Neural cell (in vitro differentiated cells): ENCODE results near the gene CDYL. TPM values are rescaled to one million over a fixed set of nuclear protein-coding genes. Genes with fewer than 3 reads are reported as not detected.

Source experiments
- H2AFZ ChIP-seq: fragments of 200-600, 300-800 bp; sonication (generic), shearing (Covaris generic); 2 replicates; pipeline ENCODE4 v1.6.0; 2014; ENCODE audit warnings: low read depth, mild to moderate bottlenecking, antibody characterized with exemption, low read length, moderate library complexity
- H3F3A ChIP-seq: fragments of 200-600 bp; shearing (Covaris generic); 2 replicates; pipeline ENCODE4 v1.6.1; 2016; ENCODE audit warnings: mild to moderate bottlenecking, moderate library complexity, mixed read lengths, antibody characterized with exemption, low read length; ENCODE audit not compliant: insufficient read depth, poor library complexity, severe bottlenecking
- H3K27ac ChIP-seq: fragments of 200-600, 300-800 bp; sonication (generic), shearing (Covaris generic); 2 replicates; pipeline ENCODE4 v1.5.1; 2014; ENCODE audit warnings: mild to moderate bottlenecking, low read length, moderate library complexity
- H3K27me3 ChIP-seq: fragments of 300-800, 200-600 bp; sonication (generic), shearing (Covaris generic); 2 replicates; pipeline ENCODE4 v1.6.0; 2014; ENCODE audit warnings: mild to moderate bottlenecking, low read depth, low read length, moderate library complexity; ENCODE audit not compliant: insufficient read depth
- H3K36me3 ChIP-seq: fragments of 300-800, 200-600 bp; sonication (generic), shearing (Covaris generic); 2 replicates; pipeline ENCODE4 v1.5.1; 2014; ENCODE audit warnings: mild to moderate bottlenecking, antibody characterized with exemption, low read length, moderate library complexity; ENCODE audit not compliant: insufficient read depth
- H3K4me2 ChIP-seq: fragments of 300-800, 200-600 bp; sonication (generic), shearing (Covaris generic); 2 replicates; pipeline ENCODE4 v1.6.0; 2014; ENCODE audit warnings: mild to moderate bottlenecking, low read length
- H3K4me3 ChIP-seq: fragments of 300-800, 200-600 bp; sonication (generic), shearing (Covaris generic); 2 replicates; pipeline ENCODE4 v1.5.1; 2014; ENCODE audit warnings: mild to moderate bottlenecking, low read length, moderate library complexity
- H3K79me2 ChIP-seq: fragments of 200-600 bp; shearing (Covaris generic); replicated peaks from 2 replicates; pipeline ENCODE4 v1.6.0; 2014; ENCODE audit warnings: mild to moderate bottlenecking, low read length, moderate library complexity; ENCODE audit not compliant: insufficient read depth
- H3K9ac ChIP-seq: fragments of 300-800, 200-600 bp; sonication (generic), shearing (Covaris generic); 2 replicates; pipeline ENCODE4 v1.6.1; 2016; ENCODE audit warnings: mild to moderate bottlenecking, low read length, mixed read lengths
- H3K9me2 ChIP-seq: fragments of 200-600 bp; shearing (Covaris generic); 2 replicates; pipeline ENCODE4 v1.6.1; 2016; ENCODE audit warnings: mild to moderate bottlenecking, low read length, mixed read lengths; ENCODE audit not compliant: insufficient read depth
- H3K9me3 ChIP-seq: fragments of 200-600, 300-800 bp; sonication (generic), shearing (Covaris generic); 2 replicates; pipeline ENCODE4 v1.6.1; 2016; ENCODE audit warnings: mild to moderate bottlenecking, mixed run types, low read length, moderate library complexity, mixed read lengths
- H4K20me1 ChIP-seq: fragments of 200-600 bp; shearing (Covaris generic); 2 replicates; pipeline ENCODE4 v1.6.1; 2016; ENCODE audit warnings: mild to moderate bottlenecking, mixed run types; ENCODE audit not compliant: insufficient read depth
- CTCF ChIP-seq: fragments of 450-650 bp; IDR thresholded peaks from 2 replicates; pipeline ENCODE4 v1.5.1; 2014; ENCODE audit warnings: antibody characterized with exemption, mild to moderate bottlenecking, moderate library complexity; ENCODE audit not compliant: poor library complexity, severe bottlenecking
- EP300 ChIP-seq: fragments of 450-650 bp; conservative IDR thresholded peaks from 2 replicates; pipeline ENCODE4 v1.6.1; 2014; ENCODE audit warnings: antibody characterized with exemption, mild to moderate bottlenecking, moderate library complexity; ENCODE audit not compliant: poor library complexity, severe bottlenecking
- EZH2 ChIP-seq: fragments of 200-600, 300-800 bp; shearing (Covaris generic), sonication (generic); IDR thresholded peaks from 2 replicates; pipeline ENCODE4 v1.6.1; 2014; ENCODE audit warnings: antibody characterized with exemption, low read length, borderline replicate concordance, mild to moderate bottlenecking; ENCODE audit not compliant: insufficient read depth, poor library complexity, severe bottlenecking
- MXI1 ChIP-seq: fragments of 450-650 bp; conservative IDR thresholded peaks from 2 replicates; pipeline ENCODE4 v1.6.1; 2014; ENCODE audit warnings: antibody characterized with exemption, mild to moderate bottlenecking; ENCODE audit not compliant: poor library complexity, severe bottlenecking
- POLR2AphosphoS5 ChIP-seq: IDR thresholded peaks from 2 replicates; pipeline ENCODE4 v1.6.1; 2012
- RAD21 ChIP-seq: fragments of 450-650 bp; conservative IDR thresholded peaks from 2 replicates; pipeline ENCODE4 v1.6.1; 2014; ENCODE audit warnings: antibody characterized with exemption, mild to moderate bottlenecking, moderate library complexity
- SMC3 ChIP-seq: fragments of 450-650 bp; conservative IDR thresholded peaks from 2 replicates; pipeline ENCODE4 v1.6.1; 2014; ENCODE audit warnings: antibody characterized with exemption, mild to moderate bottlenecking, moderate library complexity; ENCODE audit not compliant: poor library complexity
- TAF1 ChIP-seq: IDR thresholded peaks from 2 replicates; pipeline ENCODE4 v1.6.1; 2012; ENCODE audit warnings: low read depth
- polyA plus RNA-seq: library from polyadenylated mRNA; depleted of rRNA; stranded (reverse); fragments of >200 nt; gene quantifications from 2 replicates; pipeline ENCODE4 v1.2.3, GENCODE V29; 2014
- TF ChIP-seq, protein P1 (sequence below): IDR thresholded peaks from 2 replicates; pipeline ENCODE4 v1.6.1; 2012; ENCODE audit warnings: borderline replicate concordance

CDYL gene
- polyA plus RNA-seq, 1 donor from 2014 or later, result 5.2 TPM

- Histone ChIP-seq H2AFZ (no peak overlapping the region), H3K27ac (no peak overlapping the region), H3K9ac (no peak overlapping the region), H3K9me3 (no peaks in the 10 kb centered on the region), H3F3A (no peaks in the 10 kb centered on the region), H4K20me1 (no peaks in the 10 kb centered on the region), H3K4me3 (no peak overlapping the region), H3K4me2 (no peak overlapping the region), H3K79me2 (peaks cover 14% of the 10 kb centered on the region), H3K36me3 (no peaks in the 10 kb centered on the region), H3K9me2 (no peaks in the 10 kb centered on the region), H3K27me3 (no peaks in the 10 kb centered on the region)
- TF ChIP-seq RAD21 (no peak), TAF1 (no peak), EZH2 (no peak), POLR2AphosphoS5 (no peak), SMC3 (no peak), CTCF (no peak), EP300 (no peak), MXI1 (no peak)
- TF ChIP-seq, protein P1, sequence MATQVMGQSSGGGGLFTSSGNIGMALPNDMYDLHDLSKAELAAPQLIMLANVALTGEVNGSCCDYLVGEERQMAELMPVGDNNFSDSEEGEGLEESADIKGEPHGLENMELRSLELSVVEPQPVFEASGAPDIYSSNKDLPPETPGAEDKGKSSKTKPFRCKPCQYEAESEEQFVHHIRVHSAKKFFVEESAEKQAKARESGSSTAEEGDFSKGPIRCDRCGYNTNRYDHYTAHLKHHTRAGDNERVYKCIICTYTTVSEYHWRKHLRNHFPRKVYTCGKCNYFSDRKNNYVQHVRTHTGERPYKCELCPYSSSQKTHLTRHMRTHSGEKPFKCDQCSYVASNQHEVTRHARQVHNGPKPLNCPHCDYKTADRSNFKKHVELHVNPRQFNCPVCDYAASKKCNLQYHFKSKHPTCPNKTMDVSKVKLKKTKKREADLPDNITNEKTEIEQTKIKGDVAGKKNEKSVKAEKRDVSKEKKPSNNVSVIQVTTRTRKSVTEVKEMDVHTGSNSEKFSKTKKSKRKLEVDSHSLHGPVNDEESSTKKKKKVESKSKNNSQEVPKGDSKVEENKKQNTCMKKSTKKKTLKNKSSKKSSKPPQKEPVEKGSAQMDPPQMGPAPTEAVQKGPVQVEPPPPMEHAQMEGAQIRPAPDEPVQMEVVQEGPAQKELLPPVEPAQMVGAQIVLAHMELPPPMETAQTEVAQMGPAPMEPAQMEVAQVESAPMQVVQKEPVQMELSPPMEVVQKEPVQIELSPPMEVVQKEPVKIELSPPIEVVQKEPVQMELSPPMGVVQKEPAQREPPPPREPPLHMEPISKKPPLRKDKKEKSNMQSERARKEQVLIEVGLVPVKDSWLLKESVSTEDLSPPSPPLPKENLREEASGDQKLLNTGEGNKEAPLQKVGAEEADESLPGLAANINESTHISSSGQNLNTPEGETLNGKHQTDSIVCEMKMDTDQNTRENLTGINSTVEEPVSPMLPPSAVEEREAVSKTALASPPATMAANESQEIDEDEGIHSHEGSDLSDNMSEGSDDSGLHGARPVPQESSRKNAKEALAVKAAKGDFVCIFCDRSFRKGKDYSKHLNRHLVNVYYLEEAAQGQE, result no peak
These were observed 104.2 kb downstream of the CDYL start for GRCh38 chr6:4880363-4880762.

- no peaks in the 10 kb centered on the region for H3K9me3 ChIP-seq
- TF ChIP-seq MXI1 (no peak), TAF1 (no peak), SMC3 (no peak), EP300 (no peak), POLR2AphosphoS5 (no peak), CTCF (no peak), RAD21 (no peak), EZH2 (no peak)
- TF ChIP-seq, protein P1, result no peak
- no peak overlapping the region for H3K27ac ChIP-seq
- H3K9me2 ChIP-seq, result no peaks in the 10 kb centered on the region
- peaks cover 5% of the 10 kb centered on the region for H3K79me2 ChIP-seq
- no peaks in the 10 kb centered on the region for H3K36me3 ChIP-seq
- no peak overlapping the region for H3K4me2 ChIP-seq
- H3F3A ChIP-seq, result no peaks in the 10 kb centered on the region
- no peaks in the 10 kb centered on the region for H4K20me1 ChIP-seq
- H3K27me3 ChIP-seq, result no peaks in the 10 kb centered on the region
- no peak overlapping the region for H2AFZ ChIP-seq
- H3K9ac ChIP-seq, result no peak overlapping the region
- H3K4me3 ChIP-seq, result no peak overlapping the region
These were observed 107.1 kb downstream of the CDYL start for GRCh38 chr6:4883298-4883697.
